Spleen (tissue), 11 donors: ENCODE measurements around the gene EFCAB11. TPM values are rescaled to one million over a fixed set of nuclear protein-coding genes. Genes with fewer than 3 reads are reported as not detected.

Source experiments
- DNase-seq: peaks from one replicate; pipeline ENCODE4 v3.0.0-alpha.2; 2020
- H3K27ac ChIP-seq, 8 donors: fragments of 200-600 bp; sonication (generic) in 7 of 8; 1 replicate in 4 of 8; 2 replicates in 4 of 8; pipeline versions ENCODE4 v1.5.0 to v1.8.0; 2016 to 2021; ENCODE audit warnings: inconsistent platforms in 4 of 8, mild to moderate bottlenecking in 4 of 8, moderate library complexity in 1 of 8
- H3K27me3 ChIP-seq, 7 donors: fragments of 200-600 bp; sonication (generic) in 6 of 7; replicated peaks in 1 of 7; 1 replicate in 4 of 7; 2 replicates in 3 of 7; pipeline versions ENCODE4 v1.5.0 to v1.8.0; 2016 to 2021; ENCODE audit warnings: inconsistent platforms in 3 of 7, mild to moderate bottlenecking in 1 of 7
- H3K36me3 ChIP-seq, 6 donors: fragments of 200-600 bp; sonication (generic) in 5 of 6; 1 replicate in 4 of 6; 2 replicates in 2 of 6; pipeline versions ENCODE4 v1.5.0 to v1.8.0; 2016 to 2021; ENCODE audit warnings: inconsistent platforms in 2 of 6
- H3K4me1 ChIP-seq, 6 donors: fragments of 200-600 bp; sonication (generic) in 5 of 6; 1 replicate in 3 of 6; 2 replicates in 3 of 6; pipeline versions ENCODE4 v1.5.0 to v1.8.0; 2016 to 2021; ENCODE audit warnings: inconsistent platforms in 3 of 6
- H3K4me3 ChIP-seq, 8 donors: fragments of 200-600 bp; sonication (generic) in 7 of 8; 1 replicate in 4 of 8; 2 replicates in 4 of 8; pipeline versions ENCODE4 v1.5.0 to v1.8.0; 2016 to 2021; ENCODE audit warnings: inconsistent platforms in 4 of 8, mild to moderate bottlenecking in 4 of 8, moderate library complexity in 2 of 8
- H3K9me3 ChIP-seq, 8 donors: fragments of 200-600 bp; sonication (generic) in 7 of 8; 1 replicate in 4 of 8; 2 replicates in 4 of 8; pipeline versions ENCODE4 v1.5.0 to v1.8.0; 2016 to 2021; ENCODE audit warnings: inconsistent platforms in 4 of 8
- CTCF ChIP-seq, 11 experiments: fragments of 200-600 bp in 7 of 11; fragments of 450-650 bp in 4 of 11; sonication (generic) in 4 of 11; IDR thresholded peaks in 8 of 11; conservative IDR thresholded peaks in 3 of 11; 1 replicate in 7 of 11; 2 replicates in 4 of 11; pipeline versions ENCODE4 v1.4.0 to v1.8.0; 2016 to 2021; ENCODE audit warnings: antibody characterized with exemption in 11 of 11, inconsistent platforms in 4 of 11, mild to moderate bottlenecking in 1 of 11
- POLR2A ChIP-seq, 3 donors: fragments of 450-650 bp; IDR thresholded peaks; one replicate each; pipeline ENCODE4 v1.5.1; 2017; ENCODE audit warnings: antibody characterized with exemption in 3 of 3, mild to moderate bottlenecking in 1 of 3
- POLR2AphosphoS5 ChIP-seq, 3 donors: sonication (generic); formaldehyde crosslinking; IDR thresholded peaks; one replicate each; pipeline ENCODE4 v1.5.1; 2017; ENCODE audit warnings: antibody characterized with exemption in 3 of 3
- WGBS, 5 donors: extraction: QIAGEN DNeasy Blood & Tissue Kit in 3 of 5; methylation state at CpG; one replicate each; pipeline versions ENCODE4 v1.1.5 to v1.1.7; 2013 to 2018; 5-methylcytosine and 5-hydroxymethylcytosine counted together
- intact Hi-C: fragments of 100-400 bp; cut with DNase I; formaldehyde crosslinking; loops from one replicate; pipeline ENCODE4 v1.15.0; 2023; ENCODE audit warnings: low total_unique reads
- polyA plus RNA-seq, 3 donors: library from polyadenylated mRNA; stranded (reverse); fragments of 200-250 nt; gene quantifications; one replicate each; pipeline ENCODE4 v1.2.1, GENCODE V29; 2013
- total RNA-seq, 7 donors: library from RNA; depleted of rRNA in 3 of 7; stranded (reverse); fragments of >200 nt in 3 of 7; fragmentation: NEBNext Ultra II Directional in 4 of 7; extraction: Animal tissue kit (Norgen Biotek cat#: 25700) in 4 of 7; gene quantifications; one replicate each; pipeline versions ENCODE4 v1.1.0 to v1.2.1, GENCODE V29; 2016 to 2021
- donor health status: healthy with polysubstance abuse.
- donor health status: DM: no; HTN: no; CAD: no; lungs with moderate emphysema.
- donor health status: DM: no; HTN: no; CAD: no.
- donor health status: Bipolar disorder and iron deficiency.
- donor health status: healthy.
- donor health status: DM: no; HTN: no; CAD: no.
- donor health status: DM: yes; HTN: yes; CAD: no.

The EFCAB11 gene
- total and polyA plus RNA-seq, 10 donors: 2.5 to 13.7 (median 7.4) TPM

GRCh38 chr14:89988787-89989186, 34.3 kb upstream of the EFCAB11 start:
- Histone ChIP-seq H3K4me3 (no peak overlapping the region), H3K27me3 (no peaks in the 10 kb centered on the region), H3K4me1 (no peaks in the 10 kb centered on the region), H3K27ac (no peak overlapping the region), H3K9me3 (no peaks in the 10 kb centered on the region), H3K36me3 (peaks cover 0 to 100% (median 69%) of the 10 kb centered on the region in 6 donors)
- intact Hi-C loops: no loop called here
- TF ChIP-seq CTCF (IDR thresholded peaks at IDR 0.05 in 8 of 11, conservative IDR thresholded peaks at IDR 0.05 in 3 of 11) (no peak), POLR2AphosphoS5 (IDR thresholded peaks at IDR 0.05) (no peak), POLR2A (IDR thresholded peaks at IDR 0.05) (no peak)
- WGBS, 5 donors: 94 to 98% (median 96%) methylated on average over 5 of the region's 5 CpGs
- no peak for DNase-seq

GRCh38 chr14:89987161-89987475, 32.6 kb upstream of the EFCAB11 start:
- no peak overlapping the region for H3K27ac ChIP-seq
- DNase-seq: no peak
- peaks cover 0 to 100% (median 64%) of the 10 kb centered on the region in 6 donors for H3K36me3 ChIP-seq
- no peaks in the 10 kb centered on the region for H3K27me3 ChIP-seq
- no peaks in the 10 kb centered on the region for H3K4me1 ChIP-seq
- H3K4me3 ChIP-seq: no peak overlapping the region
- TF ChIP-seq POLR2AphosphoS5 (IDR thresholded peaks at IDR 0.05) (no peak), CTCF (IDR thresholded peaks at IDR 0.05 in 8 of 11, conservative IDR thresholded peaks at IDR 0.05 in 3 of 11) (no peak), POLR2A (IDR thresholded peaks at IDR 0.05) (no peak)
- no peaks in the 10 kb centered on the region for H3K9me3 ChIP-seq
- intact Hi-C loops: no loop called here

- Histone ChIP-seq H3K4me3 (no peak overlapping the region), H3K9me3 (no peaks in the 10 kb centered on the region), H3K4me1 (no peaks in the 10 kb centered on the region), H3K27ac (no peak overlapping the region), H3K36me3 (peaks cover 0 to 100% (median 66%) of the 10 kb centered on the region in 6 donors), H3K27me3 (no peaks in the 10 kb centered on the region)
- 90 to 94% (median 92%) methylated on average over 5 of the region's 5 CpGs for WGBS, 5 donors
- no peak for TF ChIP-seq POLR2A (IDR thresholded peaks at IDR 0.05)
- TF ChIP-seq CTCF (IDR thresholded peaks at IDR 0.05 in 8 of 11, conservative IDR thresholded peaks at IDR 0.05 in 3 of 11): no peak
- TF ChIP-seq POLR2AphosphoS5 (IDR thresholded peaks at IDR 0.05): no peak
- intact Hi-C loops: no loop called here
- DNase-seq: no peak
These were observed 32.1 kb upstream of the EFCAB11 start for GRCh38 chr14:89986462-89987160.

GRCh38 chr14:89983375-89983774, 28.8 kb upstream of the EFCAB11 start:
- Histone ChIP-seq H3K27ac (no peak overlapping the region), H3K27me3 (no peaks in the 10 kb centered on the region), H3K36me3 (peaks cover 2 to 100% (median 69%) of the 10 kb centered on the region in 6 donors), H3K9me3 (no peaks in the 10 kb centered on the region), H3K4me1 (no peaks in the 10 kb centered on the region), H3K4me3 (no peak overlapping the region)
- no peak for DNase-seq
- 93 to 100% (median 95%) methylated on average over 2 of the region's 2 CpGs for WGBS, 5 donors
- intact Hi-C loops: no loop called here
- TF ChIP-seq POLR2AphosphoS5 (IDR thresholded peaks at IDR 0.05) (no peak), CTCF (IDR thresholded peaks at IDR 0.05 in 8 of 11, conservative IDR thresholded peaks at IDR 0.05 in 3 of 11) (no peak), POLR2A (IDR thresholded peaks at IDR 0.05) (no peak)
